GM10266 (cell line): Measurements from ENCODE around the gene PON3.

Experiments used
- DNase-seq: peaks from one replicate; pipeline ENCODE4 v3.0.0; 2012; ENCODE audit errors: extremely low spot score
- CTCF ChIP-seq: IDR thresholded peaks from 2 replicates; pipeline ENCODE4 v1.5.1; 2012; ENCODE audit warnings: mild to moderate bottlenecking, low read depth; ENCODE audit not compliant: control insufficient read depth, insufficient read depth; ENCODE audit errors: missing control alignments

The PON3 gene

GRCh38 chr7:95323410-95324129 is 72.6 kb downstream of the PON3 start:
- no peak for DNase-seq
- TF ChIP-seq CTCF, result no peak

- TF ChIP-seq CTCF, result no peak
- DNase-seq, result peak; percentile 15
Observed at GRCh38 chr7:95322854-95323253, 73.3 kb downstream of the PON3 start.

DNA sequence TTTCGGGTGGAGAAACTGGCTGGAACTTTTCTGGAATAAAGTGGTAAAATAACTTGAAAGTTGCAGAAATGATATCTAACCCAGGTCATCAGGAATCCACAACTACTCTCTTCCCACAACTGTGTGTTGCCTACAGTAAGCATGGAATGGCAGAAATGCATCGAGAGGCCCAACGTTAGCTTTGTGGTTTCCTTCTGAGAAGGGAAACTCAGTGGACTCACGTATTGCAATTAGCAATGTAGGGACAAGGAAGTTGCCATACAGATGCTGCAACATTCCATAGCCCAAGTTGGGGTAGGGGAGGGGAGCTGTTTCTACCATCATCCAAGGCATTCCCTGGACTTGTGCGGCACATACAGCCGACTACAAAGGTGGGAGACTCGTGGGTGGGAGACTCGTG is 73.8 kb downstream of the PON3 start:
- DNase-seq, result no peak
- TF ChIP-seq CTCF, result no peak

GRCh38 chr7:95321720-95322119 is 74.5 kb downstream of the PON3 start:
- DNase-seq, result no peak
- TF ChIP-seq CTCF, result no peak

GRCh38 chr7:95320651-95321050 is 75.5 kb downstream of the PON3 start:
- DNase-seq, result no peak
- TF ChIP-seq CTCF, result no peak

- no peak for TF ChIP-seq CTCF
- no peak for DNase-seq
Observed at GRCh38 chr7:95319570-95319969, 76.6 kb downstream of the PON3 start.

- TF ChIP-seq CTCF, result no peak
- no peak for DNase-seq
Observed at GRCh38 chr7:95318501-95319100, 77.6 kb downstream of the PON3 start.
